SIG-M5 (cell line): ENCODE data around the gene FAM120B.

Source experiments
- DNase-seq: peaks from one replicate; lab custom pipeline; 2025; lab: John Stamatoyannopoulos, UW

The FAM120B gene

DNA sequence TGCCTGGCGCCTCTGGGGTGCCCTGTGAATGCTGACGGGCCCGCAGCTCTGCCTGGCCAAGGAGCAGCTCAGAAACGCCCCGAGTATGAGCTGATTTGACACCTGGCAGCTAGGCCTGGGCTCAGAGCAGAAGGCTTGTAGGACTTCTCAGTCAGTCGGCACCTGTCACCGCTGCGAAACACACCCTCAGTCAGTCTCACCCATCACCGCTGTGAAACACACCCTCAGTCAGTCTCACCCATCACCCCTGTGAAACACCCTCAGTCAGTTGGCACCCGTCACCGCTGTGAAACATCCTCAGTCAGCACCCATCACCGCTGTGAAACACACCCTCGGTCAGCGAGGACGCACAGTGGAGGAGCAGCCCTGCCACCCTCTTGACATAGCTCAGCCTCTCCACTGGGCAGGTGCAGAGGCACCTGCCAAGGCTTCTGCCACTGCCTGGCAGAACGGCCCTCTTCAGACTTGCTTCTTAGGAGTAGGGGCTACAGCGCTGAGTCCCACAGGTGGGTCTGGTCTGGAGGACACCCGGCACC, 137.6 kb downstream of the FAM120B start:
- DNase-seq, result no peak

DNA sequence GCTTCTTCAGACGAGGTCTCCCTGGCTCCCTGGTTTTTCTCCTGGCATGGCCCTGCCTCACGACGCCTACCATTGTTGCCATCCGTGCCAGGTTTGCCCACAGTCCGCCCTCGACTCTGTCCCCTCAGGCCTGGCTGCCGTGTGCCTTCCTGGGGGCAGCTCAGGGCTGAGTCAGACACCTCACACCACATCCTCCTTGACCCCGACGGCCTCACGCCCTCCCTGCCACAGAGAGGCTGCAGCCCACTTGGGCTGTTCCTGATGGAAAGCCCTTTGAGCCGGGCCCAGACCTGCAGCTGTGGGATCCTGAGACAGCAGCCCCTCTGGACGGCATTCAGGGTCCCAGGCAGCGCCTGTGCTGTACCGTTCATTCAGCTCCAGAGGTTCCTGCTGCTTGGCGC, 138.3 kb downstream of the FAM120B start:
- DNase-seq, result no peak

DNA sequence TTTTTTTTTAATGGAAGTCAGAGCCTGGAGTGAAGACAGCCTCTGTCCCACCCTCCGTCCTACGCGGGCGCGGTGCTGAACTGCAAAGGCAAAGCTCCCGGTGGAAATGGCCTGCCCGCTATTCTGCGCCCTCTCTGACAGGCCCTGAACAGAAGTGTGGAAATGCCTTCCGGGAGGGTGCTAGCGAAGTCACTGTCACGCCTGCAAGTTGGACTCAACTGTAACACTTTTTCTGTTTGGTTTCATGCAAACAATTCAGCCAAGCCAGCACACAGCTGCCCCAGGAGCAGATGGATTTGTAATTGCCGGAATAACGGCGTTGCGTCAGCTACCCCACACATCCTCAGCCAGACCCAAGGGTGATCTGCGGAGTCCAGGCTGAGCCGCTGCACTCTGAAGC, 138.9 kb downstream of the FAM120B start:
- DNase-seq, result no peak

DNA sequence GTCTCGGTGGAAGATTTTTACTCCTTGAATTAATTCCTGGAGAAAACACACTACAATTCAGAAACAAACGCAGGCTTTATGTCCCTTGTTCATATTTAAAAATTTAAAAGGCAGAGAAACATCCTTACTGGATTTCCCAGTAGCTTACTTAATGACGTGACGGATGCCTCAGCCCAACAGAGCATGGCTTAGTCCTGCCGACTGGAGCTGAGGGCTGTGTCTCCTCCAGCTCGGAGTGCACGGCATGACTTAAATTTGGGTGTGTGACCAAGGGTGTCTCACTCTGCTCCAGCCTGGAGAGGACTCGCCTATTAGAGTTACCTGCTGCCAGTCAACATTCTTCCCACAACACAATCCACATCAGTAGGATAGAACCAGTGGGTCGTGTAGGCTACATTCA, 139.4 kb downstream of the FAM120B start:
- no peak for DNase-seq

DNA sequence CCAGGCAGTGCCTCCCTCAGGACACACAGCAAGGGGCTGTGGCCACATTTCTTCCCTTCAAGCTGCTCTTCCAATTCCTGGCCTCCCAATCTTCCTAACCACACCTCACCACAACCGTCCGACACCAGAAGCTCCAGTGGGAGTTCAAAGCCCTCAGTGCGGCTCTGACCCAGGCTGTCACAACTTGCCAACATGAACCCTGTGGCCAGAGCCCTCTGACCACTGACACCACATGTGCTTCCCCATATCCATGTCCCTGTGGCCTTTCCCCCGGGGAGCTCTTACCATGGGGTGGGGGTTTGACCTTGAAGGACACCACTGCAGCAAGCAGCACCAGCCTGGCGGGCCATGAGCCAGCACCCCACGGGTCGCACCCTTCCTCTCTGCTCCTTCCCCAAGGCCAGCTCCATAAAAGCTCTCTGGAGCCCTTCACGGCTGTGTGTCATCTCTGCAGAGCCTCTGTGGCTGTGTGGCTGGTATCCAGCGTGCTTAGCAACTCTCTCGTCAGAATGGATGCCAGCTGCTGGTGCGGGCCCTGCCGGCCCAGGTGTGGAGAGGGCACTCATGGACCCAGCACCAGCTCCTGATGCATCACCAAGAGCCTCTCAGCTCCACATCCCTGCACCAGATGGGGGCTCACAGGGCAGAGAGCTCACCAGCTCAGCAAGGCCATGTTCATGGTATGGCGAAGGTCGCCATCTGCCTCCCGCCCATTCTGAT, 140.4 kb downstream of the FAM120B start:
- DNase-seq, result no peak

DNA sequence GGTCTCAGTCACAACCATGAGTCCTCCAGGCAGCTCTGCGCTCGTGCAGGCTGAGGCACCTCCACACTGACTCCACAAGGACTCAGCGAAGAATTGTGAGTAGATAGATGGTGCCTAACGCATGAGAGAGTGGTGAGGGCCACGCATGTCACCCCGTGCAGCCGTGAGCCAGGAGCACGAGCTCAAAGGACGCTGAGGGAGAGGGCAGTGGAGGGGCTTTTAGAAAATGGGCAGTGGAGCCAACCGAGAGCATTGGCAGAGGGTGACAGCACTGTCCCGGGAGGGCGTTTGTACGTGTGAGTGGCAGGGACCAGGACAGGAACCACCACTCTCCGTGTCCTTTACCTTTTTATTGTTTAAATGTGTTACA, 141.0 kb downstream of the FAM120B start:
- DNase-seq, result no peak

DNA sequence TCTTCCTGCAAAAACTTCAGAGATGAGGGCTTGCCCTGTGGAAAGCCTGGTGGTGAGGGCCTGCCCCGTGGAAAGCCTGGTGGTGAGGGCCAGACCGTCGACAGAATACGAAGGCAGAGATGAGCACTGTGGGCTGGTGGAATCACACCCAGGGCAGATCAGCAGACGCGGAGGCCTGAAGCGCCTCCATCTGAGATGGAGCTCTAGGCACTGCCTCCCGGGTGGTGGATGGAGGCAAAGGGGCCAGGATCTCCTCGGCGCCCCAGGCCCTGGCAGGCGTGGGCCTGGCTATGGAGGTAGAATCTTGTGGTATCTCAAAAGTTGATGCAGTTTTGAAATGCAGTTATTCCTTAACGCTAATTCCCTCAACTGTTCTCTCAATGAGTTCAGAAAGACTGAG, 141.8 kb downstream of the FAM120B start:
- no peak for DNase-seq

DNA sequence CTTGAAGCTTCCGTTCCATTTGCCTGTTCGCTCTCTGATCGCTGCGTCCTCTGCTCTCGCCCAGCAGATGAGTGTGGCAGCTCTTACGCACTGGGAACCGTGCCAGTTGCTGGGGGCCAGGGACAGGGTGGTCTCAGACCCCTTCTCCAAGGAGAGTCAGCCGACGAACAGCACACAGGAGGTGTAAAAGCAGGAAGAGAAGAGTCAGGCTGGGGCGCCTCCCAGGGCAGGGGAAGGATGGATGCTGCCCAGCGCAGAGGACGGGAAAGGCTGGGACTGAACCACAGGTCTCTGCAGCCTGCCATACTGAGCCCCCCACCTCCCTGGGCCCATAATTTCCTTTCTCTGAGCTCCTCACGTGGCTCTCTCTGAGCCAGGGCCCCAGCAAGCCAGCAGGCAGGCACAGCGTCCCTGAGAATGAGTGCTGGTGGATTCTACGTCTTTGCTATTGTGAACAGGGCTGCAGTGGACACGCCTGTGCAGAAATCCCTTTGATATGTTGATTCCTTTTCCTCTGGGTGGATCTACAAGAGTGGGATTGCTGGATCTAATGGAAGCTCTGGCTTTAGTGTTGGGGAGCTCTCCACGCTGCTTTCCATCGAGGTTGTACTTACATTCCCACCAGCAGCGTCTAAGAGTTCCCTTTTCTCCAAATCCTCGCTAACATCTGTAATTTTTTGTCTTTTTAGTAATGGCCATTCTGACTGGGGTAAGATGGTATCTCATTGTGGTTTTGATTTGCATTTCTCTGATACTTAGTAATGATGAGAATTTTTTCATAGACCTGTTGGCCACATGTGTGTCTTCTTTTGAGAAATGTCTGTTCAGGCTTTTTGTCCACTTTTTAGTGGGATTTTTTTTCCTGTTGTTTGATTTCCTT, 142.4 kb downstream of the FAM120B start:
- DNase-seq, result no peak

DNA sequence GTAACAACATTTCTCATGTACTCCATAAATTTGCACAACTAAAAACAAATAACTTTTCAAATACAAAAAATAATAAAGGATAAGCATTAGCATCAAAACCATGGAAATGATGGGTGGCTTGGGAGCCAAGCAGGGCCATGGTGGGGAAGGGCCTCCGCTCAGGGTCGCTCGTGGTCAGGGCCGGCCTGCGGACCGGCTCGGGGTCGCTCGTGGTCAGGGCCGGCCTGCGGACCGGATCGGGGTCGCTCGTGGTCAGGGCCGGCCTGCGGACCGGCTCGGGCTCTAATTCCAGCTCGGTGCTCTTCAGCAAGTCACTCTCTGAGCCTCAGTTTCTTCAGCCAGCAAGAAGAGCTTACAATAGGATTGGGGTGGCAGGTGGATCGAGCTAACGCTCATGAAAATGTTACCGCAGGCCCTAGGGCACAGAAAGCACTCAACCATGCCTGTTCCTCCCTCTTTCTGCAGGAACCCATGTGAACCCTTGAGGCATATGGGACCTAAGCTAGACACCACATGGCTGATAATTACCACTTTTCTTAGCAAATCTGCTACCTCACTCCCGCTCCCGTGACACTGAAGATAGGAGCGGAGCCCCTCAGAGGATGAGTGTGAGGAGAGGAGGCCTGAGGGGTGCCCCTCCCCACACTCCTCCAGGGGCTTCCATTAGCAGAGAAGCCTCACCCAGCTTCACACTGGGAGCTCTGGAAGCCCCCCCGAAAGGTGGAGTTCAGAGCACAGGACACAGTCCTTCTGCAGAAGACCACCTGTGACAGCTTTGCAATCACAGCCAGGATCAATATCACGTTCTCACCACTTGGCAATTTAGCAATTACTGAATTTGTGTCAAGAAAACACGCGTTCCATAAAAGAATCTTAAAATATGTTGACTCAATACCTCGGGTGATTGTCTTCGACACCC, 143.5 kb downstream of the FAM120B start:
- DNase-seq, result no peak

DNA sequence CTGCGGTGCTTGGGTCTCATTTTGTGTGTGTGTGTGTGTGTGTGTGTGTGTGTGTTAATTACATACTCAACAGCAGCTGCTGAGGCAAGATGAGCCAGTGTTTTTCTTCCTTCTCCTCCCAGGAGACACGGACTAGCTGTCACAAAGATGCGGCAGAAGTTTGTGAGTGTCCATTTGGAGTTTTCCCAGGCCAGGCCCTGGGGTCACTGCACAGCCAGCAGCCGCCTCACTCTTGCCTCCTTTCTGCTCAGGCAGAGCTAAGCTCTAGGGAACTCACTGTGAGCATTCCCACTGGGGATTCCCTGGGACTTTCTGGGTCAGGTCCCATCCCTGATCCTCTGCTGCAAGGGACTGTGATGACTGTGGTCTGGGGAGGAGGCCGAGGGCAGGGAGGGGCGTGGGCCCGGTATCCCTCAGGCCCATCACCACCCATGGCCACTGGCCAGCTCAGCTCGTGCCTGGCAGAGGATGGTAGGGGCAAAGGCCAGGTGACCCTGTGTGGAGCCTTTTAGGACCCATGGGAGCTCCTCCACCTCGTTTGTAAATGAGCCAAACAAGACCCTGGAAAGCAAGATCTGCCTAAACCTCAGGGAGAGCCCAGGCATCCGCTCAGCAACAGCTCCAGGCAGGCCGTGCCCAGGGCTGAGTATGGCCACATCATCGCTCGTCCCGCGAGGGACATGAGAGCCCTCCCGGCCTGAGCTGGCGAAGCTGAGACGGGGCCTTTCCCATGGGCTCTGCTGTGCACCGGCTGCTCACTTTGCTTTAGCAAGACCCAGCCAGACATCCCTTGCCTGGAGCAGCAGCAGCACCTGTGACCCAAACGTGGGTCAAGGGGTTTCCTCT, 144.6 kb downstream of the FAM120B start:
- no peak for DNase-seq

DNA sequence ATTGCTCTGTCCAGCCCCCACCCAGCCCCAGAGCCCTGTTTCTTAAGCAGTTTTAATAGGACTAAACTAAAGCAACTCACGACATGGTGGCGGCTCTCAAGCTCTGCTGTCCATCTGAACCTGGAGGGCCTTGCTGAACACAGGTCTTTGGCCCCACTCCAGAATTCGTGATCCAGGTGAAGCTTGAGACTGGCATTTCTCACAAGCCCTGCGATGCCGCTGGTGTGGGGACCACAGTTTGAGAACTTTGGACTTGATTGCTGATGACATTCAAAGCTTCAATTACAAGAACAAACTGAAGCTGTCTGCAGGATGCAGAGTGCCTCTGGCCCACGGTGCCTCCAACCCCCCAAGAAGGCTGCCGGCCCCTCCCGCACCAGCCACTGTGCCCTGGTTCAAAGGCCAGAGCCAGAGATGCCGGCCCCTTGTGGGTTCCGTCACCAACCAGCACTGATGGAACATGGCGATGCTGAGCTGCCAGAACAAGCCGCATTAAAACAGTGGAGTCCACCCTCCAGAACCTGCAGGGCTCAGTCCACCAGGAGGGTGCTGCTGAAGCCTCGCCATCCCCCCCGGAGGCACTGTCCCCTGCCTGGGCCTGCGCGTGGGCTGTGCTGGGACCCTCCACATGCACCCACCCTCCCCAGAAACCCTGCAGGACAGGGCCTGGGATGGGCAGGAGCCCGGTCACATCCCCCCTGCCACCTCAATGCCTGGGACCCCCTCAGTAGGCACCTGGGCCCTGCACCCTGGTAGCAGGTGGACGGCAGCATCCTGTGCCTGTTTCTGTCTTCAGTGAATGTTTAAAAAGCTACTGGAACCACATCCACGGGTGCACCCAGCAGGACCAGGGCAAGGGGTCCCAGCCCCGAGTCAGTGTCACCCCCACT, 145.4 kb downstream of the FAM120B start:
- DNase-seq, result no peak

DNA sequence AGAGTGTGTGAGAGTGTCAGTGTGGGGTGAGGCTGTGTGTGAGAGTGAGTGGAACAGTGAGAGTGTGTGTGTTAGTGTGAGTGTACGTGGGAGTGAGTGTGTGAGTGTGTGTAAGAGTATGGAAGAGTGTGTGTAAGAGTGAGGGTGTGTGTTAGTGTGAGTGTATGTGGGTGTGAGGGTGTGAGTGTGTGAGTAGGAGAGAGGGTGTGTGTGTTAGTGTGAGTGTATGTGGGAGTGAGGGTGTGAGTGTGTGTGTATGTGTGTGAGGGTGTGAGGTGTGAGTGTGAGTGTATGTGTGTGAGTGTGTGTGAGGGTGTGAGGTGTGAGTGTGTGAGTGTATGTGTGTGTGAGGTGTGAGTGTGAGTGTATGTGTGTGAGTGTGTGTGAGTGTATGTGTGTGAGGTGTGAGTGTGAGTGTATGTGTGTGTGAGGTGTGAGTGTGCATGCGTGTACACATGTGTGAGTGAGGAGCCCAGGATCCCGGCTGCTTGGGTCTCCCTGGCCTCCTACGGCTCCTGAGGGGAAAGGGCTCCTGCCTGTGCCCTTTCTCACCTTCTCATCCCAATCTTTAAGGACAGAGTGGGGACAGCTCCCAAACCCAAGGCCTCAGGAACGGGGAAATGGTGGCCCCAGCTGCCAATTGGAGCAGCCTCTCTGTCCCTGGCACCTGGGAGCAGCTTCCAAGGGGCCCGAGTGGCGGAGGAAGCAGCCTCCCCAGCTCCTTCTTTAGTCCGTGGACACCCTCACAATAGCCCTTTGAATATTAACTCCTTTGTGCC, 146.4 kb downstream of the FAM120B start:
- DNase-seq, result no peak

DNA sequence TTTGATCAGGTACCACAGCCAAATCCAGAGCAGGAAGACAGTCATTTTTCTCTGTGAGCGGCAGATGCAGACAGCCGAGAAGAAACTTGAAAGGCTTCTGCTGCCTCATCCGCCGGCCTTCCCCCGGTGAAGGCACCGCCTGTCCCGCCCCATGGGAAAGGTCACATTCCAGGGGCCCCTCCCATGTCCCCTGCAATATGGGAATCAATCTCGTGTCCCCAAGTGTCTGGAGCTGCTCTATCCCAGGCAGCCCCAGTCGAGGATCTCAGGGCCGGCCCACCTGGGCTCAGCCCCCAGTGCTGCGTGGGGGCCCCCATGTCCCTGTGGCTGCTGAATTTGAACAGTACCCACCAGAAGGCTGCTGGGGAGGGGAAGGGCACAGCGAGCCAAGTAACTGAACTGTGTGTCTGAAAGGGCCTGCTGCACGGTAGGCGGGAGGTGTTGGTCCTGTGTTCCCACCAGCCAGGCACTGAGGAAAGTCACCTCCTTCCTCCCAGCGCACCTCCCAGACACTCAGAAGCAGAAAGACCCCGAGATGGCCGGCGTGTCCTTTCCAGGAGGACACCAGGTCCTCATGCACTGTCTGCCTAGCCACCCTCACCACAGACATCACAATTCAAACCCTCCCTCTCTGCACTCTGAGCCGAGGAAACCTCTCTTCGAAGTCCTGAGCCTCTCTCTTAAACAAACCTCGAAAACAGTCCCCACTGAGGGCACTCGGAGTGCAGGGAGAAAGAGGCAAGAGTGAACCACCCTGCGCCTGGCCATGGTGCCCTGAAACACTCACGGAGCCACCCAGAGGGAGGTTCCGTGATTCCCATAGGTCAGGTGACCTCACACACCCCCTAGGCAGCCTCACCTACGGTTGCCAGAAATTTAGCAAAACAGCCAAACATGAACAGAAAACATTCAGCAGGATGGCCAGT, 147.3 kb downstream of the FAM120B start:
- no peak for DNase-seq

DNA sequence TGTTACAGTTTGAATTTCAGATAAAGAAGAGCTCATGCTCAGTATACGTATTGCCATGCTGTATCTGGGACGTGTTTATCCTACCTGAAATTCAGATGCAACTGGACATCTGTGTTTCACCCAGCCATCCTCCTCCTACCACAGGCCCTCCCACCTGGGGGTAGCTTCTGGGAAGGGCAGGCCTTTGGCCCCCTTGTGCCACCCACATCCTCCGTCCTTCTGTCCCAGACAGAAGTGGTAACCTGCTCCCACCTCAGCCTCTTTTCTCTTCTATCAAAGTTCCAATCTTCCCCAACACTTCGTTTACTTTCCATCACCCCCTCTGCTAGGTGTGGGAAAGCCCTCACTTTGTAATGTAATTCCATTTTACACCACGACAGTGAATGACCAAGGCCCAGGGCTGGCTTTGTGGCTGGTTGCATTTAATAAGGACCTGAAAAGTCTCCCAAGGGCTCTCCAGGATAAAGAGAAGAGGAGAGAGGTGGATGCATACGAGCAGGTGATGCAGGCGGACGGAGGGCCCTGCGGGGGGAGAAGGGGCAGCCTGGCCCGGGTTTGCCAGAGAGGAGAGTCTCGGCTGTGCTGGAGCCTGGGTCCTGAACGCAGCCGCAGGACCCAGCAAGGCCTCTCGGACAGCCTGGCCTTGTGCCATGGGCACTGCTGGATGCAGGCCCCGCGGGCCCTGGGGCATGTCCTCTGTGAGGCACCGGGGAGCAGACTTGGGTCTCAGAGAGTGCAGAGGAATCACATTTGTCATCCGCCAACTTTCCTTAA, 148.1 kb downstream of the FAM120B start:
- DNase-seq, result no peak

DNA sequence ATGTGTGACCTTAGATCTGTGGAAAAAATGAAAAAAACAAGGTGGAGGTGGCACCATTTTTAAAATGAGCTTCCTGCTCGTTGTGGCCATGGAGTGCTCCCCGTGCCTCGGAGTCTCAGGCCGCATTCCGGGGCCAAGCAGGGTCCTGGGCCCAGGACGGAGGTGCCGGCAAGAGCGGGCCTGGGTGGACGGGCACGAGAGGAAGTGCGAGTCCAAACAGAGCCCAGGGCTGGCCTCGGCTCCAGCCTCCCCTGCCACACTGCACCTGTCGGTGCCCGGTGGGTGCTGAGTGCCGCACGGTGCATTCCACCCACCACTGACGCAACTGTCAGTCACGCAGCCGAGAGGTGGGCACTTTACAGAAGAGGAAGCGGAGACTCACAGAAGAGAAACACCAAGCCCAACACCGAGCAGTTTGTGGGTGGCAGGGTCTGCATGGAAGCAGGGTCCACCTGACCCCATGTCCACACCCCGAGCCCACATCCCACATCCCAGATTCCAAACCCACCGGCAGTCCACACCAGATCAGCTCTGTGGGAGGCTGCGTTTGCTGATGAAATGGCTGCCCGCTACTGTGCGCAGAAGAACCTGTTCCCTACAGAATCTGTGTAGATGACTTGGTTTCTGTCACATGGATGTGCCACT, 148.9 kb downstream of the FAM120B start:
- no peak for DNase-seq

DNA sequence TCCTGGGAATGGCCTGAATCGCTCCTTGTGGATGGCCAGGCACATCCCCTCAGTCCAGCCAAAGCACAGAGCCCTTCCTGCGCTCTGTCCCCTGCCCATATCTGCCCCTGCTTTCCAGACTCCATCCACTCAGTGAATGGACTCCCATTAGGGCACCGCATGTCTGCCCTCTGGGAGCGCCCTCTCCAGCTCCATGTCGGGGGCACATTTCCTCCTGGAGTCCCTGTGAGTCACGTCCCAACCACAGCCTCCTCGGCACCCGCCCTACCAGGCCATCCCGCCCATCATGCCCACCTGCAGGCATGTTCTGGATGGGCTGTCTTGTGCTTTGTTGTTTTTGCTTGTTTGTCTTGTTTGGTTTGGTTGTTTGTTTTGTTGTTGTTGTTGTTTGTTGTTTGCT, 149.8 kb downstream of the FAM120B start:
- DNase-seq, result no peak
